H1 (cell line): ENCODE measurements around the gene TRAPPC6A. TPM values are rescaled to one million over a fixed set of nuclear protein-coding genes. Genes with fewer than 3 reads are reported as not detected.

Experiments used
- CBX5 ChIP-seq: fragments of 300-800, 300-1000 bp; sonication (generic); IDR thresholded peaks from 2 replicates; pipeline ENCODE4 v1.7.1; 2016; ENCODE audit warnings: antibody characterized with exemption, low read length, low read depth
- GTF2F1 ChIP-seq: IDR thresholded peaks from 2 replicates; pipeline ENCODE4 v1.6.1; 2012; ENCODE audit warnings: low read depth, low read length, improper control_type of control experiment, borderline replicate concordance
- JUND ChIP-seq: IDR thresholded peaks from 2 replicates; pipeline ENCODE4 v1.6.1; 2011; ENCODE audit warnings: mild to moderate bottlenecking, improper control_type of control experiment, low read length
- KDM4A ChIP-seq: IDR thresholded peaks from one replicate; pipeline ENCODE4 v1.7.1; 2012; ENCODE audit warnings: low read depth, mild to moderate bottlenecking, moderate library complexity, low read length, inconsistent platforms; ENCODE audit not compliant: severe bottlenecking
- KDM5A ChIP-seq: fragments of 200-600 bp; IDR thresholded peaks from 2 replicates; pipeline ENCODE4 v1.7.1; 2012; ENCODE audit warnings: mild to moderate bottlenecking, low read length, inconsistent platforms, mixed read lengths
- RAD21 ChIP-seq, 2 experiments: IDR thresholded peaks in 1 of 2; conservative IDR thresholded peaks in 1 of 2; 2 replicates each; pipeline ENCODE4 v1.6.1; 2011; ENCODE audit warnings: low read depth in 2 of 2, low read length in 2 of 2, improper control_type of control experiment in 1 of 2, inconsistent platforms in 1 of 2, mild to moderate bottlenecking in 1 of 2, moderate library complexity in 1 of 2
- SUZ12 ChIP-seq: fragments of 200-600 bp; sonication (generic); IDR thresholded peaks from 2 replicates; pipeline ENCODE4 v1.6.1; 2012; ENCODE audit warnings: mild to moderate bottlenecking, inconsistent platforms, low read length, moderate library complexity, mixed read lengths
- TAF7 ChIP-seq: optimal IDR thresholded peaks from 2 replicates; pipeline ENCODE3; 2011; ENCODE audit warnings: low read depth, mild to moderate bottlenecking, inconsistent platforms, low read length, moderate library complexity, borderline replicate concordance
- USF2 ChIP-seq: IDR thresholded peaks from 2 replicates; pipeline ENCODE4 v1.6.1; 2011; ENCODE audit warnings: low read length, improper control_type of control experiment
- polyA plus RNA-seq, 7 experiments: library from polyadenylated mRNA; depleted of rRNA in 3 of 7; stranded (reverse) in 5 of 7; unstranded in 2 of 7; fragments of >200 nt in 5 of 7; fragments of 200-250 nt in 2 of 7; gene quantifications; 1 replicate in 5 of 7; 2 replicates in 1 of 7; 4 replicates in 1 of 7; pipeline versions ENCODE4 v1.2.1 to v1.2.3, GENCODE V29; 2011 to 2013; ENCODE audit warnings: missing spikeins in 2 of 7, mixed read lengths in 2 of 7
- total RNA-seq: library from RNA; stranded (reverse); fragmentation: NEBNext Ultra II Directional; extraction: Animal tissue kit (Norgen Biotek cat#: 25700); gene quantifications from 2 replicates; pipeline ENCODE4 v1.2.1, GENCODE V29; 2021

TRAPPC6A gene
- total and polyA plus RNA-seq, 2 of the 8 experiments (the other 6 are each of a cell fraction or from before 2014, with no cell fraction given), result 31.8 to 130 TPM

DNA sequence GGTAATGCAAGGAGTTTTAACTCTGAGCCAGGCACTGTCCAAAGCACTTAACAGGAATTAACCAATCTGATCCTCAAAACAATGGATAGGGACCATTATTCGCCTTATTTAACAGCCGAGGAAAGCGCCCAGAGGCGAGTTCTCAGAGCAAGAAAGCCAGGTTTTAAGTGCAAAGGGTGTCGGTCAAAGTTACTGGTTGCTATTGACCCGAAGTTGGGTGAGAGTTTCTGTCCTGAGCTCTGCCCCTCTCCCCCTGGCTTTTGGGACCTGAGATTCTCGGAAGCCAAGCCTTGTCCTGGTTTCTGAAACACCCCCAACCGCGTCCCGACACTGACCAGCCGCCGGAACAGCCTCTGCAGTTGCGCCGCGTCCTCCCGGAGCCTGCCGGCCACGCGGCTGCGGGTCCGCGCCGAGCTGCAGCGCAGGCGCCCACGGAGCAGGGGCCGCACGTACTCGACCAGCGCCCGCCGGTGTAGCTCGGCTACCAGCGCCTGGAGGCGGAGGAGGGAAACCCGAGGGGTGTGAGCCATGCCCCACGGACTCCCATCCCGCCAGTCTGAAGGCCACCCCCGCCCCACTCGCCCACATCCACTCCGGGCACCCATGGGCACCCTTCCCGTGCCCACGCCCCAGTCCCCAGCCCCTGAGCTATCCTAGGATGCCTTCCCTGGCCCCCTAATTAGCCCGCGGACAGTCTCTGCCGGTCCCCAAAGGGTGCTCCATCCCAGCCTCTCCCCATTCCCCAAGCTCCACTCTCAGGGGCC, 39.3 kb upstream of the TRAPPC6A start (continued):
- TF ChIP-seq USF2 (no peak), CBX5 (no peak), KDM4A (peak; percentile 72), TAF7 (no peak), GTF2F1 (no peak), SUZ12 (peak; percentile 97), JUND (no peak), KDM5A (no peak), RAD21 (IDR thresholded peaks at IDR 0.05 in 1 of 2, conservative IDR thresholded peaks at IDR 0.05 in 1 of 2; ENCODE audit: low read depth in 2 of 2, low read length in 2 of 2) (no peak)
